ENCODE results near the gene PLEK2.
A peak's percentile ranks its signal among the peaks of the same experiment; 100 is the strongest.

PLEK2 gene

GRCh38 chr14:67396381-67396970 lies 15.5 kb downstream of the PLEK2 start:
- DNase-seq (ENCODE audit: low spot score) = no peak

DNA sequence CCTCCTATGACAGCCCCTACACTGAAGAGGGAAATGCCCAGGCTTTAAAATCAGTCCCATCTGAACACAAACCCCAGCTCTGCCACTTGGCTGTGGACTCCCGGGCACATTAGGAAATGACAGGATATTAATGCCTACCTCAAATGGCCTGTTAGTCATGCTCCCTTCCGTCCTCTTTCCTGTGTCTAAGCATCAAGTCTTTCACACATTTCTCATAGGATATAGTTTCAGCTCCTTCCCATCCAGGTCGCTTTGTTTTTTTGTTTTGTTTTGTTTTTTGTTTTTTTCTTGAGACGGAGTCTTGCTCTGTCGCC lies 16.1 kb downstream of the PLEK2 start:
- DNase-seq (ENCODE audit: low spot score) = no peak

- no peak for DNase-seq (ENCODE audit: low spot score)
Measured at GRCh38 chr14:67395086-67395875, 16.7 kb downstream of the PLEK2 start.

GRCh38 chr14:67393689-67394088 lies 18.3 kb downstream of the PLEK2 start:
- DNase-seq (ENCODE audit: low spot score) = no peak

GRCh38 chr14:67392800-67393199 lies 19.2 kb downstream of the PLEK2 start:
- DNase-seq (ENCODE audit: low spot score) = no peak

- no peak for DNase-seq (ENCODE audit: low spot score)
Measured at GRCh38 chr14:67392123-67392522, 19.8 kb downstream of the PLEK2 start.

- DNase-seq (ENCODE audit: low spot score) = no peak
Measured at GRCh38 chr14:67391268-67391667, 20.7 kb downstream of the PLEK2 start.

DNA sequence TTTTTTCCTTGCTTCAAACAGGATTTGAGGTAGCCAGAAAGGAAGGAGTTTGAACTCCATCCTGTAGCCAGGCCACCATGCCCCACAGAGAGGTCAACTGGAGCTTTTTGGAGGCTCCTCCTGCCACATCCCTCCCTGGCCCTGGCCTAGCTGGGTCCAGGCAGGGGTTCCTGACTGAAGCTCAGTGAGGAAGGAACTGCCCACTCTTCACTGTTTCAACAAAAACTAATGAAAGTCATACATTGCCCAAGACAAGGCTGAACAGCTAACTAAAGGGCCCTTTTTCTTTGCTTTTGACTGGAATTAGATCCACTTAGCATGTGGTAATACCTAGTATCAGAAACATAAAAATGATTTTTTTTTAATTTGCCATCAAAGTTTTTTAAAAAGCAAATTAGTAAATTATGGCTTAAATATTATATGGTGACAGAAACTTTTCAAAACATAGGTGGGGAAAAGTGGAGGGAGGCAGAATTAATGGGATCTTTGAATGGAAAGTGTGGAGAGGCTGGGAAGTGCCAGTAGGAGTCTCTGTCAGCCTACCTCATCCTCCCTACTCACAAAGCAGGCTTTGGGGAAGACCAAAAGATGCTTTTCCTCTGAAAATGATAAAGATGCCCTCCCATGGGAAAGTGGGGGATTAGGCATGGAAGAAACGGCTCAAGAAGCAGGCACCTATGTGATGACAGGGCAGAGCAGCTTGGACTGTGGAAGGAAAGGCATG lies 22.0 kb downstream of the PLEK2 start:
- no peak for DNase-seq (ENCODE audit: low spot score)

- DNase-seq (ENCODE audit: low spot score) = no peak
Measured at GRCh38 chr14:67389275-67389674, 22.7 kb downstream of the PLEK2 start.

DNA sequence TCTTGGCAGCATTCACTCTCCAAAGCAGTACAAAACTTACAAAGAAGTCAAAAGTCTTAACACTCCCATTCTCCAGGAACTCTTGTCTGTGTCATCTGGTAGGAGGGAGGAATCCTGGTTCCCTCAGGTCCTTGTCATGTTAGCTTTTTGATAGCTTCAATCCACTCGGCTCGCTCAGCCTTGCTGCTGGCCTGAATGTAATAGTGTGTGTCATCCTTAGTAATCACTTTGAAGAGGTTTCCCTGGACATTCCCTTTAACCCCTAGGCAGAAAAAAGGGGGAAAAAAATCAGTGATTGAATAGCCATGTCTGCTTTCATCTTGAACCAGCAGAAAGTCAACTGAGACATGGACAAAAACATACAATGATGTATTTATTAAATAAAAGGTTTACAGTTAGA lies 24.8 kb downstream of the PLEK2 start:
- no peak for DNase-seq (ENCODE audit: low spot score)

DNA sequence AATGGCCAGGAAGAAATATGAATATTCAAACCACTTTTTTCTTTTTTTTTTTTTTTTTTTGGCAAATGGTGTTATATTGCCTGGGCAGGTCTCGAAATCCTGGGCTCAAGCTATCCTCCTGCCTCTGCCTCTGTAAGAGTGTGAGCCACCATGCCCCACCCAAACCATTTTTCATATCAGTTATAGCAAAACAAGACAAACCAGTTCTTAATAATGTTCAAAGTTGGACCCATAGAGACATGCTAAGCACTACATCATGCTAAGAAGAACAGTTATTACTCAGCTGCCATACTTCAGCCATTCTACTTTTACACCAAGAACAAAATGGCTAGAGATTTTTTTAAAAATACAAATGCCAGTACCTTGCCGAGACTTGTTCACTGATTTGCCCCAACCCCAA lies 26.3 kb downstream of the PLEK2 start:
- DNase-seq (ENCODE audit: low spot score) = no peak

GRCh38 chr14:67385120-67385519 lies 26.8 kb downstream of the PLEK2 start:
- DNase-seq (ENCODE audit: low spot score) = no peak

- no peak for DNase-seq (ENCODE audit: low spot score)
Measured at GRCh38 chr14:67377916-67378315, 34.0 kb downstream of the PLEK2 start.

- DNase-seq (ENCODE audit: low spot score) = no peak
Measured at GRCh38 chr14:67373347-67373746, 38.6 kb downstream of the PLEK2 start.

DNA sequence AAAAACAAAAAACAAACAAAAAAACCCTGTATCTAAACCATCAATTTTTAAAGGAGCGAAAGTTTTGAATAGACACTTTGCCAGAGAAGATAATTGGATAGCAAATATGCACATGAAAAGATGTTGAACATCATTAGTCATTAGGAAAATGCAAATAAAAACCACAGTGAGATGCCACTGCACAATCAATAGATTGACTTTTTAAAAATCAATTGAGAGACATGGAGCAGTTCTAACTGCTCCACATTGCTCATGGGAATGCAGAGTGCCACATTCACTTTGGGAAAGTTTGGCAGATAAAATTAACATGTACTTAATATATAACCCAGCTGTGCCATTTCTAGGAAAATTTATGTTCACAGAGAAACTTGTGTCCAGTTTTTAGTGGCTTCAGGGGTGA lies 39.1 kb downstream of the PLEK2 start:
- no peak for DNase-seq (ENCODE audit: low spot score)

GRCh38 chr14:67371247-67372148 lies 40.5 kb downstream of the PLEK2 start:
- no peak for DNase-seq (ENCODE audit: low spot score)

GRCh38 chr14:67370830-67371229 lies 41.1 kb downstream of the PLEK2 start:
- no peak for DNase-seq (ENCODE audit: low spot score)

- no peak for DNase-seq (ENCODE audit: low spot score)
Measured at GRCh38 chr14:67365476-67365875, 46.5 kb downstream of the PLEK2 start.

DNA sequence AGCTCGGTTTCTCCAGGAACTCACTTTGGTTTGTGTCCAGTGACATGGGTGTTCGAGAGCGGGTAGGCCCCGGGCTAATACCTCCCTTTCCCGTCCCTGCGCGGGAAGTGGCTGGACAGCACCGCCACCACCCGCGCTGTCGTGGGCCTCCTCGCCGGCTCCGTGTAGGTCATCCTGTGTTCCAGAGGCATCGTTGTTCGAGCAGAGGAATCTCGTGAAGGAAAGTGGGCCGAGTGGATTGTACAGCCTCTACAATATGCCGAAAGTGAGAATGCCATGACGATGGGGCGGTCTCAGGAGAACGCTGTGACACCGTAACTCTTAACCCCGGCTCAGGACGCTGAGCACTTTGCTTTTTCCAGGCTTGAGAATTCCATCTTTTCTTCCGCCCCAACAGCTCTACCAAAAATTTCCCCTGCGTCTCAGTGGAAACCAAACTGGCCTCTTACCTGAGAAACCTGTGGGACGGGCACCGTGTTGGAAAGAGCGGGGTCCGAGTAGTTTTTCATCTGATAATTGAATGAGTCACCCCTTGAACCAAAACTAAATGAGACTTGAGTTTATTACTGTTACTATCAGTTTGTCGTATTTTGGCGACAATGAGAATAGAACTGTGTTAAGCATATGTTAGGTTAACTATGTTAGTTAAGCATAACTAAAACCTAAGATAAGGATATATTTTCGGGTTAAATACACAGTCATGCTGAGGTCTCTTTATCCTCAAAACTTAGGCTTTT lies 51.3 kb downstream of the PLEK2 start:
- DNase-seq (ENCODE audit: low spot score) = no peak

- DNase-seq (ENCODE audit: low spot score) = peak; percentile 87
Measured at GRCh38 chr14:67359775-67360469, 52.0 kb downstream of the PLEK2 start, which contains the start of the genes ATP6V1D and EIF2S1. Gene ATP6V1D, minus strand, starts transcription at chr14:67359804. Its CDS starts 106 bp downstream, at chr14:67359698. Gene EIF2S1, plus strand, starts transcription at chr14:67360328. Its CDS starts 4,440 bp downstream, at chr14:67364768.
